Activated T-cell treated with anti-CD3 and anti-CD28 coated beads for 48 hours (primary cell): ENCODE measurements around the gene GRIN2A.

Source experiments
- DNase-seq: peaks from one replicate; pipeline ENCODE4 v3.0.0-alpha.2; 2020; ENCODE audit warnings: low read depth

The GRIN2A gene

DNA sequence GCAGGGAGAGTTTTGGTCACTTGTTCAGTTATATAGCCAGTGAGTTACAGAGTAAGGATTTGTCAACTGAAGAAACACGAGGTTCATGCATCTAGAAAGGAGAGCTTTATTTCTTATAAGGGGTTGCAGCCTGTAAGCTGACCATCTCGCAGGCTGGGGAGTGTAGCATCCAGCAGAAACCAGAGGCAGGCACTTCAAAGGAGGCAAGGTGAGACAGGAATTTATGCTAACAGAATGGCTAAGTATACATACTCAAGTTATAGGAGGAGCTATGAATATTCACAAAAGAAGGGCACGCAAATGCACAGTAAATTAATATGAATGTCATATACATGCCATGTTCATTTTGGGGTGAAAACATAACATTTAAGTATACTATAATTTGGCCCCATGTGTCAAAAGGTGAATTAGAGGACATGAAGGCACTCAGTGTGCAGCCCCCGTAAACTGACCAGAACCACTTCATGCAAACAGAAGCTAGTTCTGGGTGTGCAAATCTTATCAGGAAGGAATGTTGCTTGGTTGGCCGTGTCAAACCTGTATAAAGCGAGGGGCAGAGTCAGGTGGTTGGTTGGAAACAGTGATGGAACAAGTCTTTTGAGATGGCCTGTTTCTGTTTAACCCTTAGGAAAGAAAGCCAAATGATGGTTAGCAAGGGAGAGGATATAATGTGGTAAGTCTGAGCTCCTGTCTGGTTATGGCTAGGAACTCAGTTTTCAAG is 97.0 kb downstream of the GRIN2A start:
- no peak for DNase-seq

DNA sequence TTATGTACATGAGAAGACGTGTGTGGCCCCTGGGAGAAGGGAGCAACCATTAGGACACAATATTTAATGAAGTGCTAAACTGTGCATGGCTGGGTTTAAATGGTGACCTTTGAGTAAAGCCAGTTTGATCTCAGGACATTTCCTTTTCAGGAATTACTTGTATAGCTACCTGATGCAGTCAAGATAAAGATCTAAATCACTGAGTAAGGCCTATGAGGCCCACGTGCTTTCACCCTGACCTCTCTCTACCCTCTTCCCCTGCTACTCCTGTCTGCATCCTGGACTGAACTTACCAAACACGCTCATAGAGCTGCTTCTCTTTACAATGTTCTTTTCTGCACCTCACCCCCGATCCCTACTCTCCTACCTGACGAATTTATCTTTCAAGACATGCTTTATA is 98.9 kb downstream of the GRIN2A start:
- no peak for DNase-seq

DNA sequence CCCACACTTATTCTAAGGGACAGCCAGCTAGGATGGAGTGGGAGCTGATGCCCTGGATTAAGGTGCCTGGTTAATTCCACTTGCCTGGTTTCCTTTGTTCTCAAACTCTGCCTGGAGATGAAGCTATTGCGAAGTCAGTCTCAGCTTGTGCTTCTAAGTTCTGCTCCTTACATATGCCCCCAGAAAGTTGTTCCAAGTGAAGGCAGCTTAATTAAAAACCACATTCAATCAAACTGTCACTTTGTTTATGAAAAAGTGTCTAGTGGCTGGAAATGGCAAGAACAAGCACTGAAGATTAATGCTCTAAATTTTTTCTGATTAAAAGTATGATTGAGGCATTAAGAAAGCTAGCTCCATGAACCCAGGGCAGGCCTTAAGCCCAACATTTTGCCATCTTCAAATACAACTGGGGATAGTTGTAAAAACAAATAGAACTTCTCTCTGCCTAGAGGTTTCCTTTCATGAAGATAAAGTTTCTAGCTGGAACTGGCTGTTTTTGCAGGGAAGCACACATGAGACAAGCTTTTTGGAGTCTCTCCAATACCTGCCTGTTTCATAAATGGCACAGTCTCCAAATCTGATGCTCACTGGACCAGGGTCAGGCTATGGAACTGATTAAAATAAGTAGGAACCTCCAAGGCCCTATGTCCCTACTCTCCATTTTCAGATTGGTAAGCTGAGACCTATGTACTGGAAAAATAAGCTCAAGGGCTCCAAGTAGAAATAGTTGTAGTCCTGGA is 100.9 kb downstream of the GRIN2A start:
- no peak for DNase-seq

DNA sequence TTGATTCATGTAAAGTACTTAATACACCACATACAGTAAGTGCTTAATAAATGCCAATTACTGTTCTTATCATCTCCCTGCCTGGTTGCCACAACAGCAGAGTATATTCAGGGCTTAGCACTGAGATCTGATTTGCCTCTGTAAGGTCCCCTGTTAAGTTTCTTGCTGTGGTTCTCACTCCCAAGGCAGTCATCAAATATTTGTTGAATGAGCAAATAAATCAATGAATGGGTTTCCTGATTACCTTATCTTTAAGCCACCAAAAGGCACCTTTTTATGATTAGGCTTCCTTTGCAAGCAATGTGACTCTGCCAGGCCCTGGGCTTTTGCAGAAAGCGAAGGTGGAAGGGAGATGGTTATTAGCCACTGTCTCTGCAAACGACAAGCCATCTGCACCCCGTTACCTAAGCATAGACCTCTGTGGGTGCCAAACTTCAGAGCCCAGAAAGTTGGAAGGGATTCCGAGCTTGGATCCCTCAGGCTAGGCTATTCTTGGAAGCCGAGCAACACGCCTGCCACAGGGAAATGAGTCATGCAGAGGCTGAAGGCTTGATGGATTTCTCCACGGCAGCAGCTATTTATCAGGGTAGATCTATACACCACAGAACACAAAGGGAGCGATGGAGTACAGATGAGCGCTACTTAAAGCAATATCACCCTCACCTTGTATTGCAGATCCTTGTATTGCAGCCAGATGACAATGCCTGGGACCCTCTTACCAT is 102.0 kb downstream of the GRIN2A start:
- no peak for DNase-seq

DNA sequence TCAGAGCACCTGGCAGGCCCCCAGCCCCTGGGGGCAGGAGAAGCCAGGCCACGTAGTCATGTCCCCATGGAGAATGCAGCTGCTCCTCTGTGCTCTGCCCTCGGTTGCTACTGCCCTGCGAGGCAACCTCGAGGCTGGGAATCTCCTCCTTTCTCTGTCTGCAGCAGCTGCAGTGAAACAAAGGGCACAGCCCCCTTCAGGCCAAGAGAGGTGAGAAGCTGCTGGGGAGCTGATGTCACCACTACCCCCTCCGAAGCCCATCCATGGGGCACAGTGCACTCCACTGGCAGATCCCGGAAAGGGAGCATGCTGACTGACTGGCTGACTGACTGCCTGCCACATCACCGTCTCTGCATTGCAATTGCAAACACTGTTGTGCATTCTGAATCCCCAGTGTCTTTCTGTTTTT is 103.7 kb downstream of the GRIN2A start:
- DNase-seq: no peak

DNA sequence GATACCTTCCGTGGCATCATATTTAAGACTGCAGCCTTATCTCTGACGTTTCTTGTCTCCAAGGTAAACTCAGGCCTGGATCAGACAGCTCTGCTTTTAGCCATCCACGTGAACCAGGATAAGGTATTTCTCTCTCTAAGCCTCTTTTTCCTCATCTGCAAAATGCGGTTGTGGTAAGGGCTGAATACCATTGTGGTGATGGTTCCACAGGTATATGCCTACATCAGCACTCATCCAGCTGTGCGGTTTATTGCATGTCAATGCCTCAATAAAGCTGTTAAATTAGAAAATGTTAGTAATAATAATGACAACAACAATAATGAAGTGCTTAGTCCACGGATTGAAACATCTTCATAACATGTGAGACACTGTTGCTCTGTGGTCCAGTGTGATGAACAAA is 104.4 kb downstream of the GRIN2A start:
- DNase-seq: no peak

DNA sequence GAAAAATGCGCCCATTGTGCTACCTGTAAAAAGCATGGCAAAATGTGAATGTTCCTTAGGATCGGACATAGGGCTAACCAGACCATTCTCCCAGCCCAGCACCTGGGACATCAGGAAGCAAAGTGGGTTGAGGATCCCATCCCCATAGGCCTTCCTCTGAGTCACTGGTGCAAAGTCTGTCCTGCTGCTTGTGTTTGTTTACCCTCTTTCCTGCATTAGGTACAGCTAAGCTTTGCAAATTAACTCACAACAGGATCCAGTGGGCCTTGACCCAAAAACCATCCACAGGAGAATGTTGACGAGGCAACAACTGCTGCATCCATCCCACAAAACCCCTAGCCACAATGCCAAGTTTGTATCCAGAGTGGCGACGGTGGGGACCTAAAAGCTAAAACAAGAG is 106.2 kb downstream of the GRIN2A start:
- no peak for DNase-seq

DNA sequence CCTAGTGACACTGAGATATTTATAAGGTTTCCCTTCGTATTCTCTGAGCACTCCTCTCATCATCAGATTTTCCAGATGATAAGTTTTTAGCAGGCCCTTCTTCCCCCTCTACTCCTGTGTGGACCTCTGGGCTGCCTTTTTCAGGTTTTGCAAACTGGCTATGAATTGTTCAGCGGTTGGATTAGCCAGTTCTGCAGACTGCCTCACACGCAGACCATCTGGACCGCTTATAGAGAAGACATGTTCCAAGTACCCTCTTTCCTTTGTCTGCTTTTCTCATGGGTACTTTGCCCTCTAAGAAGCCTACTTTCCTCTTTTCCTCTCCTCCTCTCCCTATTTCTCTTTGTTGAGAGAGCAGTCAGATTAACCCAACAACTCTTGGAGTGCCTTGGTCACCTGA is 111.6 kb downstream of the GRIN2A start:
- DNase-seq: no peak

DNA sequence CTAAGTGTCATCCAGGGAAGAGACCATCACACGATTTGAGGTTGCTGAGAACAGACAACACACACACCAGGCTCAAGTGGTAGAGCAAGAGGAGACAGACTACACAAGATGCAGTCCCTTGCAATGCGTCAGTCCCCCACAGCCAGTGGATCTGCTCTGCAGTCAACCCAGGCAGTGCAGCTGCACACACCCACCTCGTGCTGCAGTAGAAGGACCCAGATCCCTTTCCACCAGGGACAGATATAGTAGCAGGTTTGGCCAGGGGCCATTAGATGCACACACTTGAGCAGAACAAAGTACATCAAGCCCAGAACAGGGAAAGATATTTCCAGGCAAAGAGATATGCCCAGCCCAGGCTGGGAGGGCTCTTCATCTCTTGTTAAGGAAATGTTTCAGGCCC is 112.9 kb downstream of the GRIN2A start:
- DNase-seq: no peak

DNA sequence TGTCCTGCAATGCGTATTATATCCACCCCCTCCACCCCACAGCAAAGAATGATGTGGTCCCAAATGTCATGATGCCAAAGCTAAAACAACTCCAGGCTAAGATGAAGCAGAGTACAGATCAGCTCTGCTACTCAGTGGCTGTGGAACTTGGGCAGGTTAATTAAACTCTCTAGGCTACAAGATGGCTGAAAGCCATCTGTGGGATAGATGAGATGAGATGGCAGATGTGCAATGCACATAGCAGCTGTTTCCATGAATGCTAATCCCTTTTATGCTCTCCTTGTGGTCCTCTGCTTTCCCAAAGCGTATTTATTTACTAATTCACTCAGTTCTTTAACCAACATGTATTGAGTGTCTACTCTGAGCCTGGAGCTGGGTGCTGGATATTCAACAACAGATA is 114.4 kb downstream of the GRIN2A start:
- no peak for DNase-seq

DNA sequence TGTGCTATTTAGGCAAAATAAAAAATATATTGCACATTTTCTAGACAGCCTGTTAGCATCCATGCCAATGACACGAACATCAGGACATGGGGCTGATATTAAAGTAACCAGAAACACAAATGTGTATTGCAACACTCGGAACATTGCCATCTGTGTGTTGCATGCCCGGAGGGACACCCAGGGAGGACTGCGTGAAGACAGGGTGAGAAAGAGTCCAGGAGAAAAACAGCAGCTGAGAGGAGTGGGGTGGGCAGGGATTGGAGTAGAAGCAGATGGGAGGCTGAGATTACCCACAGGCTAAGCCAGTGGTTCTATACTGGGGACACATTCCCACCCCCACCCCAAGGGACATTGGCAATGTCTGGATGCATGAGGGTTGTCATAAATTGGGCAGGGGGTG is 114.8 kb downstream of the GRIN2A start:
- DNase-seq: no peak

DNA sequence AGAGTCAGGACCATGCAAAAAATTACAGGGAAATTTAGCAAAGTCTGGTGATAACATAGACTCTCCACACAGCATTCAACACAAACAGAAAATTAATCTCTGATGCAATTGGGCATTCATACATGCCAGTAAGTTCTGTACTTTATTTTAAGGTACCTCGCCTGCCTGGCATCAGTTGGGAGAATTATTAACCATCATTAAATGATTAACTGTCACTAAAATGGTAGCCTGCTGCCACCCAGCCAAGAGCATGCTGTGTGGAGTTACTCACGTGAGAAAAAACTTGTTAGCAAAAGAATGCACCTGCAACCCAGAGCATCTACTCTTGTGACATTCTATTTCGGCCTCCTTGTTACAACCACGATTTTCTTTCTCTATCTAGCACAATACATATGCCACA is 117.2 kb downstream of the GRIN2A start:
- DNase-seq: no peak

DNA sequence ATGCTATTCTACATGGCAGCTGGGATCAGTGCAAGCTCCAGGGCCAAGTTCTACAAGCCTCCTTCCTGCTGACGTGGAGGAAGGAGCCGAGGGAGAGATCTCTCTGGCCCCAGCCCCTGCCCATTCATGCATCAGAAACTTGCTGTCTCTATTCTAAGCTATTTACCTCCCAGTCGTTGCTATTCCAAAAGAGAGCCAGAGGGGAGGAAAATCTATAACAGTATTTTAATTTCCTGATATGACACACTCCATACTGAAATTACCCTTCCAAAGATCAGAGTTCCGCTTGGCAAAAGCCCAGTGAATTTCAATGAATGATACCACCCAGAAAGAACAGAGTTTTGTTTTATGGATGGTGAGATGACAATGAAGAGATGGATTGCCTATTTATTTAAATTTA is 133.4 kb downstream of the GRIN2A start:
- DNase-seq: no peak

DNA sequence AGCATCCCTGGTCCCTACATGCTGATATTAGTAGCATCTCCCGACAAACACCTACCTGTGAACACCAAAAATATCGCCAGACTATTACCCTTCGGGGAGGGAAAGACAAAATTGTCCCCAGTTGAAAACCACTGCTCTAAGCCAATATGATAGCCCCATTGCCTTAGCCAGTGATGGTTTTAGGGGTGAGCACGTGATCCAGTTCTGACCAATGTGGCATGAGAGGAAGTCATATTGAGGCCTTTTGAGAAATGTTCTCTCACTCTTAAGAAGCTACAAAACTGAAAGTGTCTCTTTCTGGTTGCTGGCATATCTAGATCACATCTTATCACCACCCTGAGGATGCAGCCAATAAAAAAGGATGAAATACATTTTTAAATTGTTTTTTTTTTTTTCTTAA is 136.3 kb downstream of the GRIN2A start:
- DNase-seq: no peak

DNA sequence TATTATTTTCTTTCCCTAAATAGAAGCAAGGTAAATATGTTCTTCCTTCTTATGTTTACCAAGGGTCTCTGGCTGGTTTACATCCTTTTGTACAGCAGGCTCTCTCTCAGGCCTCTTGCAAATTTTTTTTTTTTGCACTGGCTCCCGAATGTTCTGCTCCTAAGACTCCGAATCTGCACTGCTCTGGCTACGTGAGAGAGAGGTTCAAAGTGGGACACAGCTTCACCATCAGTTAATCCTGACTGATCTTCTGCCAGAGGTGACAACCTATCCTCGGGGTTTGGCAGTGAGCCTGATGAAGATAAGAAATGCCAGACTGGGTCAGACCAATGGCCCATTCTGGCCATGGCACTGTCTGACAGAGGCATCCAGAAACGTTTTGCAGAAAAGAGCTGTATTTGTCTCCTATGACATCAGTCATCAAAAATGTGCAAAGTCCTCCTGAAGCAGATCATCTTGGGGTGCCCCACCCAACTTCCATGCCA is 136.9 kb downstream of the GRIN2A start:
- DNase-seq: no peak

DNA sequence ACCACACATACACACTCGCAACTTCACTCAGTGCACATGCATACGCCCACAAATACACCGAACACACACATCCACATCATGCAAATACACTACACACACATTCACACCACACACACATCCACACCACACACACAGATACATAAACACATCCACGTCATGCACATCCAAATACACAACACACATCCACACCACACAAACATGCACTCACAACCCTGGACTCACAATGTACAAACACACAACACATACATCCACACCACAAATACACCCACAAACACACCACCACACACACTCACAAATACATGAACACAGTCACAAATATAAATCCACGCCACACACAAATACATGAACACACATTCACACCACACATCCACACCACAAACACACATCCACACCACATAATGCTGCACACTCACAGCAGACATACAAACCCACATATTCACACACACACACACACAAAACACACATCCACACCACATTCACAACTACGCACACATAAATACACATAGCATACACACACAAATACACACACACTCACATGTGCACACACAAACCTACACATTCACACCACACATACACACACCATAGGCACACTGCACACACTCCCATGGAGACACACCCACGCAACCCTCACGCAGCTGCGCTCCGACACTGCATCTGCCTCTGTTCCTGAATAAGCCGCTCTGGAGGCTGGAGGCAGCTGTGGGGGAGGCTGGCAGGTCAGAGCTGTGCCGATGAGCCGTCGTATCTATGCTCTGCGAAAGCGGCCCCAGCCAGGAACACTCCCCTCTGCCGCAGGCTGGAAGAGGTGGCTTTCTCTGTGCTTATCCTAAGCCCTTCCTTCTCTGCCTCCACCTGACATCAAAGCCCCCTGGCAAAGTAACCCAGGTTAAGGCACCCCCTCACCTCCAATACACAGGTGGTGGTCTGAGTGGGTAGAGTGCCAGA is 141.8 kb downstream of the GRIN2A start:
- DNase-seq: no peak

DNA sequence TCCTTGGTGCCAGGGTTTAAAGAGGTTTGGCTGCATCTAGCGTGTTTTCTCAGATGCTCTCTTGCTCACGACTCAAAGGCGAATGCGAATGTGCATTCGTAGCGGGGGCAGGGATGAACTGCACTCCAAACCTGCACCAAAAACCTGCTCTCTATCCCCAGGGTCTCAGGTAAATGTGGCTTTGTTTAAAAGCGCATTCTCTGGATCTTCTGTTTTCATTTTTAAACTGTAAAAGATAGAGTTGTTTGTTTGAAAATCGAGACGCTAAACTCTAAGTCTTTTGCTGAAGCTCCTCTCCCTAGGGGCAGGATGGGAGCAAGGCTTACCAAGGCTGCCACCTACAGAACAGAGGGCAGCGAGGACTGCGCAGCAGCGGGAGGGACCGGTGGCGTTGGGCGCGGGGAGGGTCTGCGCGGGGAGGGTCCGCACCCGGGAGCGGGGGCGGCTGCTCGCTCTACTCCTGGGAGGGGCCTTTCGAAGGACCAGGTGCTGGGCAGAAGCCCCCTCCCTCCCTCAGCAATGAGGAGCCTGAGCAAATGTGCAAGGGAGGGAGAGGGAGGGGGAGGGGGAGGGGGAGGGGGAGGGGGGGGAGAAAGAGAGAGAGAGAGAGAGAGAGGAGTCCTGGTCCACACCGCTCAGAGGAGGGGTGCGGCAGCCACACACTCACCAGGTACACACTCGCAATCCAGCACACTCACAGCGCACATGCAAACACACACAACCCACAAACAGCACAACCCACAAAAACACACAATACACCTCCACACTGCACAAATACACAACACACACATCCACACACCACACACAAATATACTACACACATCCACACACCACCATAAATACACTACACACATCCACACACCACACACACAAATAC is 142.8 kb downstream of the GRIN2A start:
- no peak for DNase-seq

DNA sequence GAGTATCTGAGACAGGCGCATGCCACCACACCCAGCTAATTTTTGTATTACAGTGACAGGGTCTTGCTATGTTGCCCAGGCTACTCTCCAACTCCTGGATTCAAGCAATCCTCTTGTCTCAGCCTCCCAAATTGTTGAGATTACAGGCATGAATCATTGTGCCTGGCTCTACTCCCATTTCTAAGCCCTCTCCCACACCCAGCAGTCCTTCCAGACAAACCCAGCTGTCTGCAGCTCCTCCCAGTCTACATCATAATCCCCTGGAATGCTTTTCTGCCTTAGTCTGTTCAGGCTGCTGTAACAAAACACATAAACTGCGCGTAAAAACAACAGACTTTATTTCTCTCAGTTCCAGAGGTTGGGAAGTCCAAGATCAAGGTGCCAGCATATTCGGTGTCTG is 144.5 kb downstream of the GRIN2A start:
- DNase-seq: no peak

DNA sequence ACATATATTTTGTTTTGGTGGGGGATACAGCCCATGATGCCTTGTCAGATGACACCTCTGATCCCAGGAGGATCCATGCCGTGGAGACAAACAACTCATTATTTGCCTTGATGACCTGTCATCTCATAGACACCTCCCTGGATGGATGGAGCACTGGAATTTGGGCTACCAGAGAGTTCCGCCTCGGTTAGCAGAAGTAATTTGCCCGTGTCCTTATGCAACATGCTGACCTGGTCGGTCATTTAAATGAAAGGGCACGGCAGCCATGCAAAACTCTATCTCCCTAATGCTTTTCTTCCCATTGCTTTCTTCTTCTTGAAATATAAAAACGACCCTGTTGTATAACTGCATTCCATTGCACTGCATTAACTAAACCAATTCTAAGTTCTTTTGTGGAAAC is 145.3 kb downstream of the GRIN2A start:
- DNase-seq: no peak

DNA sequence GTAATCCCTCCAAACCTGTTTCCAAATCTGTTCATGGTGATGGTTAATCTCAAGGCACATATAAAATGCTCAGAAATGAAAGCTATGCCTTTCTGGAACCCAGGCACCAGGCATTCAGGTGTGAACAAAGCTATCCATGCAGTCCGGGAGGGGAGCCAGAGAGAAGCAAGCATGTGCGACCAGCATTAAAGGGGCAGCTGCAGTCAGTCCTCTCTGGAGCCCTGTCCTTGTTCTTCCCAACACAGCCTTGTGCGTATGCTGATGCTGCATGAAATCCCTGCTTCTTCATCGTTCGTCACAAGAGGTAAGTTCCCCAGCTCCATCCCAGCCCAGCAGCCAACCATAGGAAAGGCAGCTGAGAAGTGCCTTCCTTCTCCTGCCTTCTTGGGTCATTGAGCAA is 148.7 kb downstream of the GRIN2A start:
- no peak for DNase-seq

DNA sequence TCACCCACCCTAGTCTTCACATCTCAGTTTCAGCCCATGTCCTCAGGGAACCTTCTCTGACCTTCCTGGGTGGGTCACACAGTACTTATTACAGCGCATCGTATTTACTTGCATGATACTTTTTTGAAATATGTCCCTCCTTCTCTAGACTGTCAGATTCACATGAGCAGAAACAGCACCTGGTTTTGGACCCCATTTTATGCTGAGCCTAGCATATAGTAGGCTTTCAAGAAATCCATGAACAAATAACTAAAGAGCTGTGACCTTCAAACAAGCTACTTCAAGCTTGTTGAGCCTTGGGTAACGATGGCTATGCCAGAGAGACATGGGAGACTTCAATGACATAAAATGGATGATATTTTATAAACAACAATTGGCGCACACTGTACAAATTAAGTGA is 150.3 kb downstream of the GRIN2A start:
- DNase-seq: no peak
